CD4-positive, alpha-beta T cell treated with Interleukin-6 for 4 hours (primary cell): ENCODE results near the gene COL16A1.

Experiments
- DNase-seq: peaks from one replicate; pipeline ENCODE4 v3.0.0-alpha.2; 2020; ENCODE audit warnings: mixed read lengths

Gene COL16A1

DNA sequence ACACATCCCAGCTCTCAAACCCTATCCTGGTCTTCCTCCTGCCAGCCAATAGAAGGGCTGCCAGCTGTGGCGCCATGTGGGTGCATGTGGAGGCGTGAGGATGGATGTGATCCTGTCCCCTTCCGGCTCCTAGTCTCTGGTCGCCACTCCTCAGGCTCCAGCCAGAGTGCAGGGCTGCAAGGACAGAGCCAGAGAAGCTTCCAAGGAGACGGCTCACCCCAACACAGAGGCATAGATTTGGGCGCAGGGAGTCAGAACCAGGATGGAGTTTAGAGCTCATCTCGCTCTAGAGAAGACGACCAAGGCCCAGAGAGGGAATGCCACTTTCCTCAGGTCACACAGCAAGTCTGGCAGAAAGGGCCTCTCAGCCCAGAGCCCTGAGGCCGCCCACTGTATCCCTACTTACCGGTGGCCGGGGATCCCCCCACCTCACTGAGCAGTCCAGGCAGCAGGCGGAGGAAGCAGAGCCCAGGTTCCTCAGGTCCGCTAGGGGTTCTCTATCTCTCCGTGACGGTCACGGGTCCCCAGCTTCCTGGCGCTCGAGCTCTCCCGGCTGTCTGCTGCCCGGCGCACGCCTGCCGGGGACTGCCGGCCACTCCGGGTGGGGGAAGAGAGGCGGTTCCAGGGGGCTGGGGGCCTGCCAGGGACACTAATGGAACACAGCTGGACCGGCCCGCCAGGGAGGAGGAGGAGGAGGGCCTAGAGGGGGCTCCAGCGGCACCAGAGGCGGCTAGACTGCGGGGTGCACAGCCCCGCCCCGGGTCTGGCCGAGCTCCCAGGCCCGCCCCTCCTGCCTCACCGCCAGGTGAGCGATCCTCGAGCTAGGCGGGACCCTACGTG is at the start of gene COL16A1:
COL16A1 (minus strand) TSS at position 587 of the 840 bp plus-strand sequence. CDS start 1,824 bp downstream, outside the sequence.
- no peak for DNase-seq

DNA sequence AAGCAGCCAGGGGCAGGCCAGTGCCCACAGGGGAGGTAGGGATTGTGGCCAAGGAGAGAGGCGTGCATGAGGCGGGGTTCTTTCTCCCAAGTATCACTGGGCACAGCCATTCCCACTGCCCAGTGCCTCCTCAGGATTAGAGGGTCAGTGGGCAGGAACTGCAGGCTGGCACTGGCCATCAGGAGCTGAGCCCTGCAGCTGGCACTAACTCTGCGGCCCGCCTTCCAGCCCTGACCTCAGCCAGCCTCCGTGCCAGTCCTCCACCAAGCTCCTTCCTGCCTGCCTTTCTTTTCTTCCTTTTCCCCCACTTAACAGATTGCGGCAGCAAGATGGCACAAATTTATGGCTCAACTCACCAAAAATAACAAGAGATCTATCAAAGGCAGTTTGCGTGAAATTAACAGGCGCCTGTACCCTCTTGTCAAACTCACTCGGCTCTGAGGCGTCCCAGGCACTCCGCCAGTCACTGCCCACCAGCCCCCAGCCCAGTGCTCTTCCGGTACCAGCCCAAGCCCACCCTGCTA is 49.2 kb upstream of the COL16A1 start:
- DNase-seq = no peak

DNA sequence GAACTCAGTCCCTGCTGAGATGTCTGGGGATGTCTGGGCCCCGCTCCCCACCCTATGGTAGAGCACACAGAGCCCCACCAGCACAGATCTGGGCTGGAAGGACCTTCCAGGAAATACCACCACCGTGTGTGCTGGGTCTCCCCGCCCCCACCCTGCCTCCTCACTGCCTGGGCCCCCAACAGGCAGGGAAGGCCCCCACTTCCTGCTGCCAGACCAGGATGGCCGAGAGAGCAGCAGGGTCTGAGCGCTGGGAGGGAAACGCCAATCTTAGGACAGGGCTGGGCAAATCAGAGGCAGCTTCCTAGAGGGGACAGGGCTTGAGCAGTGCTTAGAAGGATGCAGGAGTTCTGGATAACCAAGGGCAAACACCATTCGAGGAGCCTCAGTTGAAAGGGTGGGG is 48.4 kb upstream of the COL16A1 start:
- DNase-seq = no peak

DNA sequence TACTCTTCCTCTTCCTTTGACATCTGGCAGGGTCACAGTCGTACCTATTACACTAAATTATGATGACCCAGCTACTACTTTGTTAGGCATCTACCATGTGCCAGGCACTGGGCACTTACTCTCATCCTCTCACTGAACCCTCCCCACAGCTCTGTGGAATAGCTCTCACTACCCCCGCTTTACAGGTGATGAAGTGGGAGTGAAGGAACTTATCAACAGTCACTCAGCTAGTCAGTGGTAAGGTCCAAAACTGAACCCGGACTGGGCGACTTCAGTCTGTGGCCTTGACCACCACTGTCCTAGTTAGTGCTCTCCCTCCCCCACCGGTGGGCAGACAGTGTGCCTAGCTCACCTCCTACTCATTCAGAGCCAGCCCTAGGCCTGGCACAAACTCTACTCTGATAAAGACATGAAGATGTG is 48.0 kb upstream of the COL16A1 start:
- DNase-seq = no peak

DNA sequence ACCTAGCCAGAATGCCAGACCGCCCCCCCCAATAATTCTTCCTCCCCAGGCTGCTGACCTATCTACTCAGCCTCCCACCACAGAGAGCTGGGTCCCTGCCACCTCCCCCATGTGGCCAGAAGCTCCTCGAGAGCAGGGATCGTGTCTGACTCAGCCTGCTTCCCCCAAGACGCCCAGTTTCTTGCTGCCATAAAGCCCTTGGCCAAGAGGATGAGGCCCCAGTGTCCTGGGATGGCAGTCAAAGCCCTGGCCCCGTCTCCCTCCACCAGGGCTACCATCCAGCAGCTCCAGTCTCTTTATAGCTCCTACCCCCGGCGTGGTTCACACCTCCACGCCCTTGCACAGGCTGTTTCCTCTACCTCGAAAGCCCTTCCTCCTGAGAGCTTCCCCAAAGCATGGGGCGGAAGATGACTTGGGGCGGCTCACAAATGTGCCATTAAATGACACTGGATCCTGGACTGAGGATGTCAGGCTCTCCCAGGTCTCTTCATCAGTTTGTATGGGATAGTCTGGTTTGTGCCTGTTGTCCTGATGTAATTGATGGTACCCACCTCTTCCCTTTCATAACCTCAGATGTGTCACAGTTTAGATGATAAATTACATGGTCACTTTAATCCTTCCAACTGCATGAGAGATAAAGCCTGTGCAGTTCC is 47.2 kb upstream of the COL16A1 start:
- peak; percentile 16 for DNase-seq

DNA sequence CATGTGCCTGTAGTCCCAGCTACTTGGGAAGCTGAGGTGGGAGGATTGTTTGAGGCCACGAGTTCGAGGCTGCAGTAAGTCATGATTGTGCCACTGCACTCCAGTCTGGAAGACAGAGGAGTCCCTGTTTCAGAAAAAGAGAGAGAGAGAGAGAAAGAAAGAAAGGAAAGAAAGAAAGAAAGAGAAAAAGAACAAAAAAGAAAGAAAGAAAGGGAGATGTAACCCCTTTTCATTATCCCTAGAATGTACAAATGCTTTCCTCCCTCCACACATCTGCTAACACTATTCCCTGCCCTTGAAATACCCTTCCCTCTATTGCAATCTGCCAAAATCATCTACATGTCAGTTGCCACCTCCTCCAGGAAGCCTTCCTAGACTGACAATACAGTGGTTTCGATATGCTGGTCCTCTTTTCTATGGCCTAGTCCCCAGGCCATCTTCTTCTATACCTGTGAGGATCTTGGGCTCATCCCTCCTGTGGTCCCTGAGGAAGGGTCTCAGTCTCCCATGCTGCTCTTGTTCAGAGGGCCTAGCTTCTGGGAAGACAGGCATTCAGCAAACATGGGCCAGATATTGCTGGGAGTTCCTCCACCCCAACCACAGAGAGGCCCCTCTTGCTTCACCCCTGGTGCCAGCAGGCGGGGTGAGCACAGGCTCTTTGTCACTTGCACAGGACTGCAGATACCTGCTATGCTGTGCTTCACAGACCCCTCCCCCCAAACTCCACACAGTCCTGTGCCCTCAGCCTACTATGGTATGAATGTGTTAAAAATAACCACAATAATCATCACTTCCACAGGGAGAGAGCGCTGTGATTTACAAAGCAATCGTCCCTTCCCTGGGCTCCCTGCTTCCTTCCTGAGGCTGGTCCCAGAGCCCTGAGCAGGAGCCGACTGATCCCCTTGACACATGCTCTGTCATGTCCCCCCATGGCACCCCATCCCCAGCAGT is 46.2 kb upstream of the COL16A1 start:
- DNase-seq = no peak

DNA sequence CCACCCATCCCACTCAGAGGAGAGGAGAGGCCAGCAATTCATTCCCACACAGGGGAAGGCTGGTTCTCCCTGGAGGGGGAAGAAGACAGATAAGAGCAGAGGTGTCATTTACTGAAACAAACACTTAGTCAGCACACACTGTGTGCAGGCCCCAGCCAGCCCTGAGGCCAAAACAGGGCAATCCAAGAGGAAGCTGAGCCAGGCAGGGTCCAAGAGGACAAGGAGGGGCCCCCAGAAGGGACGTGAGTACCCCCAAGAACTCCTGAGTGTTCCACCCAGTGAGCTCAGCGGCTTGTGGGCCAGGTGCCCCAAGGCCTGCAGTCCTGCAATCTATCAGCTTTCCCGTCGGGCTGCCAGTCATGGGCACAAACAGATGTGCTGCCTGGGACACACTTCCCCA is 44.5 kb upstream of the COL16A1 start:
- no peak for DNase-seq

DNA sequence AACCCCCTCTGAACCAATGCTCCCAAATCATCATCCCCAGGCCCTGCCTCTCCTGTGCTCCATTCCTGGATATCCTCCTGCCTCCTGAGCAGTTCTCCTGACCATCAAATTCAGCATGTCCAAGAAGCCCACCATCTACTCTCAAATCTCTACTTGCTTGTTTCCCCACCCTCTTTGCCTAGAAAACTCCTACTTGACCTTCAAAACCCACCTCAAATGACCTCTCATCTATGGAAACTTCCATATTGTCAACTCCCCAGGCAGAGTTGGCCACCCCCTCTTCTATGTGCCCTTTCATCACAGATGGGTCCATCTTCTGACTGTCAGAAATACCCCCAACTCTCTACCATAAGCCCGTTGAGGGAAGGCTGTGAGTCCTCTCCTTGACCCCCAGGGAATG is 43.5 kb upstream of the COL16A1 start:
- DNase-seq = no peak

DNA sequence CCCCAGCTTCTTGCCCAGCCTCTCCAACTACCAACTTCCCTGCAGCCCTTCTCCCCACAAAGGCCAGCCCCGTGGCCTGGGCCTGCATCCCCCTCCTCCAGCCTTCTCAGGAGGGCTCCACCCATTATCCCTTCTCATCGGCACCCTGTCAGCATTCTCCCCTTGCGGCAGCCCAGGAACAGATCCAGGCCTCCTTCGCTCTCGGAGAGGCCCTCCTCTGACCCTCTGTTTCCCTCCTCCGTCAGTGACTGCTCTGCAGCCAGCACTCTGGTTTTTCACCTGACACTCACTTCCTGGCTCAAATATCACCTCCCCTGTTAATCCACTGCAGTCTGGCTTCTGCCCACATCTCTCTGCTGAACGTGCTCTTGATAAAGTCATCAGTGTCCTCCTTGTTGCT is 42.9 kb upstream of the COL16A1 start:
- no peak for DNase-seq

DNA sequence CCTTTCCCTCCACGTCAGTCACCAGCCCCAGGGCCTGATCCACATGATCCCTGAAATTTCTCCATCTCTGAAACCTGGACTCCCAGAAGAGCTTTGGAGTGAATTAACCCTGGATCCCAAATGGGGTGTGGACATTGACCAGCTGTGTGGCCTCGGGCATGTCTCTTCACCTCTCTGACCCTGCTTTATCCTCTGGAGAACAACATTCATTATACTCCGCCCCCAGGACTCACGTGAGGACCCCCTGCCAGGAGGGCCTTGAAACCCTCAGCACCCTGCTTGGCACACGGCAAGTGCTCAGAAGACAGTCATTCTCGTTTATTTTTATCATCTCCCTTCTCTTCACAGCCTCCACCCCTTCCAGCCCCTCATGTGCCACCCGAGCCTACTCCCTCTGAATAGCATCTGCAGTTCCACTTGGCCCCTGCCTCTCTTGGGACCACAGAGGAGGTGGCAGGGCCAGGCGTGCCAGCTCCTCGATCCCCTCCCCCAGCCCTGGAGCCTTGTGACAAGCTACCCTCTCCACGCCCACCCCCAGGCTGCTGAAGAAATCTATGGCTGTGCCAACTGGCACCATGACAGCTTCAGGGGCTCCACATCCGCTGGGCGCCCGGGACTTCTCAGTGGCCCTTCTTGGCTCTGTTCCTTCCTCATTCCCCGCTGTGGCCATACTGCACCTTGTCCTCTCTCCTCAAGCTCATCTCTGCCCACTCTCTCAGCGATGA is 42.3 kb upstream of the COL16A1 start:
- DNase-seq = no peak

DNA sequence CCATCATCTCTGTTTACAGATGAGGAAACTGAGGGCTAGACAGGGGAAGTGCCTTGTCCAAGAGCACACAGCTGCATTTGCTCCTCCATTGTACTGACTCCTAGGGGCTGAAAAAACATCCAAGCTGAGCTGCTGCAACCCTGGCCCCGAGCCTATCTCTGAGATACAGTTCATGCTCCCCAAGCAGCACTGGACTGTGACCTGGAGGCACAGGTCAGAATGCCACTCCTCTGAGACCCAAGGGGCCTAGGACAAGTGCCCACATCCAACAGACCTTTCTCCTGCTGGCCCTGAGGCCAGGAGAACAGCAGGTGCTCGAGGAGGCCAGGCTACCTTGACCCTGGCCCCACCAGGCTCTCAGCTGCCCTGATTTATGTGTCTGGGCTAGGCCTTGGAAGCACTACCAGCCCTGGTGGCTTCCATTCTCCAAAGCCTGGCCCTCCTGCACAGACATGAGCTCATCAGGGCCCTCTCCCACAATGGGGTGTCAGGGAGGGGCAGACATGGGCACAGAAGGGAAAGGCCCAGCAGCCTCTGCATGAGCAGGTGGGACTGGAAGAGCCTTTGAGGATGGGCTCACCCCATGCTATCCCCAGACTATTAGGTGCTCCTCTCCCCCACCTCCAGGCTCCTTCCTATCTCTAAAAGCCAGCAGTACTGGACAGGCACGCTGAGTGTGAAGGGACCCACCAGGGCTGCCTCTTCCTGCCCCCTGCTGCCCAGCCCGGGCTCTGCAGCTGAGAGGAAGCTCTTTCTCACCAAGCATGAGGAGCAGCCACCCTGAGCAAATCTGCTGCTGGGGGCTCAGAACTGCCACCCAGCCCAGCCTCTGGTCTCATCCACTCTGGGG is 41.5 kb upstream of the COL16A1 start:
- peak; percentile 55 for DNase-seq

DNA sequence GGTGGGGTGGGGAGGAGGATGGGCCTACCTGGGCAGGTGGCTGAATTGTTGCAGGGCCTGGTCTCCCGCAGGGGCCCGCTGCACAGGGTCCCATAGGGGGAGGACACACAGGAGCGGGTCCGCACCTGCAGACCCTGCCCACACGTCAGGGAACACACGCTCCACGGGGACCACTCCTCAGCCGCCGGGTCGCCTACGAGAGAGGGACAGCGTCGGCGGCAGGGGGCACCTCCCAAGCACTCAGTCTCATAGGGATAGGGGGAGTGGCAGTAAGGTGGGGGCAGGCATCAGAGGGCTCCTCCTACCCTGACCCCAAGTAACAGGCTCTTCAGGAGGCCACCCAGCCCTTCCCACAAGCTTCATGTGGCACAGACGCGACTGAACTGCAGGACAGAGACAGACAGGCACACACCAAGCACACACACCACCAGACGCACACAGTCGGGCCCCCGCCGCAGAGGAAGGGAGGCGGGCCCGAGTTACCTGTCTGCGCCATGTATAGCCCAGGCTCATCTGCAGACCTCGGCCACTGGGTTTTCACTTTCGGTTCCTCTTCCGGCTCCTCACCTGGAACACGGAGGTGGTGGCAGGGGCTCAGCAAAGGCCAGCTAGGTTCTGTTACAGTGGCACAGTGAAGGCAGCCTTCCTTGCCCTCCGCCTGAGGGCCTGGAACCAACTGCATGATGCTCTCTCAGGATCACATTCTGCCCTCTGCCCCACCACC is 40.5 kb upstream of the COL16A1 start:
- DNase-seq = no peak

DNA sequence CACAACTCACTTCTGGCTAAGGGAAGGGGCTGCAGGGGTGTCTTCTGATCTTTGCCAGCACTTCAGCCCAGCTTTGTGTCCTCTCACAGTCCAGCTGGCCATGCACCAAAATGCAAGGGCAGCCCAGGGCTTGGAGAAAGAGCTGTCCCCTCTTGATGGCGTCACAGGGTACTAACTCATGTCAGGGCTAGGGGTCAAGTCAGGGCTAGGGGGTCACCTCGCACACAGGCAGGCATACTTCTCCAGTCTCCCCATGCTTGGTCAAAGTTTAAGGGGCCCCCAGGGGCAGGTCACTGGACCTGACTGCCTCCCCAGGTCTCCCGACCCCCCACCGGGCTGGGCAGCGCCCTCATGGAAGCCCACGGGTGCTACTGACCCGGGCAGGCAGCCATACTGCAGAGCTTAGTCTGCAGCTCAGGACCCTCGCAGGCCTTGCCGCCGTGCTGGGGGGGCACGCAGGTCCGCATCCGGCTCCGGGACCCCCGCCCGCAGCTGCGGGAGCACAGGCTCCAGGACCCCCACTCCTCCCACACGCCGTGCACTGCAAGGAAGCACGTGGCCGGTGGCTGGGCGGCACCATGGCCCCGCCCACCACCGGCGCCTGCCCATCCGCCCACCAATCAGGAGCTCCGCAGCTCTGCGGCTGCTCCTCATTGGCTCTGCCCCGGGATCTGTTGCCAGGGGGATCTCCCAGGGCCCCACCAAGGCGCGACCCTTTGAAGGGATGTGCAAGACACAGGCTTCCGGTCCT is 38.8 kb upstream of the COL16A1 start:
- DNase-seq = no peak

DNA sequence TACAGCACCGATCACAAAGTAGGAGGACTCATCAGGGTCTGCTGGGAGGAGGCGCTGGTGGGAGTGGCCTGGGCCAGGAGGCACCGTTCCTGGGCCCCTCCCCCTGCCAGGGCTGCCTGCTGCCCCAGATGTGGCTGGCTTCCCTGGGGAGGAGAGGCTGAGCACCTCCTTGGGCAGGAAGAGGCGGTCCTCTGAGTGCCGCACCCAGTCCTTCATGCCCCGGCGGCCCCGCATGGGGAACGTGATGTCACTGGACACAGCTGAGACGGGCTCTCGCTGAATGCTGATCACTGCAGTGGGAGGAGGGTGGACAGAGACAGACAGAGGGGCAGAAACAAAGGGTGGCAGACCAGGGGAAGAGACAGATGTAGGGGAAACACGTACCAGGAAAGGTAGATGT is 35.5 kb upstream of the COL16A1 start:
- DNase-seq = peak; percentile 71

DNA sequence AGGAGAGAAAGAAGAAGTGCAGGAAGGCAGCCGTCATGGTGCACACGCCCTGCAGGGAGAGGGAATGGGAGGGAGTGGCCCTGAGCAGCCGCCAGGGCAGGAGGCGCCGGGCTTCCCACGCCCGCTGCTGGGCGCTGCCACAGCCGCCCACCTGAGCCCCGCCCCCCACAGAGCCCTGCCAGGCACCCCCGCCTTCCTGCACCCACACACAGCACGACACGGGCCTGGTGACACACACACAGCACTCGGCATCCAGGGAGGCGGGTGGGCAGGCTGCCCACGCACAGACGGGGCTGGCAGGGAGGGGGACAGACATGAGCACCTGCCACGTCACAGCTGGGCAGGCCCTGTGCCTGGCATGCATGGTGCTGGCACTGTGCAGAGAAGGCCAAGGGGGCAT is 32.9 kb upstream of the COL16A1 start:
- DNase-seq = peak; percentile 41

DNA sequence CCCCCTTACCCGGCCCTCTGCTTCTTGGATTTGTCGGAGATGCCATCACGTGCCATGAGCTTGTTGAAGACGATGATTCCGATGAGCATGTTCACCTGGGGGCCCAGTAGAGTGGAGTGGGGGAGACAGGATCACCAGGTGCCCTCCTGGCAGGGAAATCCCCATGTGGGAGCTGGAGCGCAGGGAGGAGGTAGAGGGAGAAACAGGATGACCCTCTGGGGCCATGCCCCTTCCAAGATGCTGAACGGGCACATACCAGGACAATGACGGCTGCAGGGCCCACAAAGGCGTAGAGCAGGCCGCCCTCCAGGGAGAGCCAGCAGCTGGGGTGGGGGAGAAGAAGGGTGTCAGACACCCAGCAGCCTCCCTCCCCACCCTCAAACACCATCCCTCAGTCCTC is 31.8 kb upstream of the COL16A1 start:
- no peak for DNase-seq

DNA sequence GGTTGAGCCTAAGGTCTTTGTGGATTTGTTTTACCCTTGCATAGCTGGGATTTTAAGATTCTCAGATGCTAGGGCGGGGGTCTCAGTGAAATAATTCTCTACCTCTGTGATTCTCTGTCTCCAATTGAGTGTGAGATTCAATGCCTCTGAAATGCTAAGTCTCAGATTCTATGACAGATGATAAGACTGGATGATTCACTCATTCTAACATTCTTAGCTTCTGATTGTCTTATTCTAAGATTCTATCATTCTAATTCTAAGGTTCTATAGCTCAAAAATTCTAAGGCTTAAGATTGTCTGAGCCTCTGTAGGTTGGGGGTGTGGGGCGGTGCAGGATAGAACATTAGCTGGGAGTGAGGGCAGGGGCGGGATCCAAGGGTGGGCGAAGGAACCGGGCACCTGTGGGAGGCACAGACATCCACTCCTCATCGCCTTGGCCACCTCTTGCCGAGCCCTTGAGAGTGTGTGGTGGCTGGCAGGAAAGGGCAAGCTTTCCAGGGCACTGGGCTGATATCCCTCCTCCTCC is 30.8 kb upstream of the COL16A1 start:
- no peak for DNase-seq

DNA sequence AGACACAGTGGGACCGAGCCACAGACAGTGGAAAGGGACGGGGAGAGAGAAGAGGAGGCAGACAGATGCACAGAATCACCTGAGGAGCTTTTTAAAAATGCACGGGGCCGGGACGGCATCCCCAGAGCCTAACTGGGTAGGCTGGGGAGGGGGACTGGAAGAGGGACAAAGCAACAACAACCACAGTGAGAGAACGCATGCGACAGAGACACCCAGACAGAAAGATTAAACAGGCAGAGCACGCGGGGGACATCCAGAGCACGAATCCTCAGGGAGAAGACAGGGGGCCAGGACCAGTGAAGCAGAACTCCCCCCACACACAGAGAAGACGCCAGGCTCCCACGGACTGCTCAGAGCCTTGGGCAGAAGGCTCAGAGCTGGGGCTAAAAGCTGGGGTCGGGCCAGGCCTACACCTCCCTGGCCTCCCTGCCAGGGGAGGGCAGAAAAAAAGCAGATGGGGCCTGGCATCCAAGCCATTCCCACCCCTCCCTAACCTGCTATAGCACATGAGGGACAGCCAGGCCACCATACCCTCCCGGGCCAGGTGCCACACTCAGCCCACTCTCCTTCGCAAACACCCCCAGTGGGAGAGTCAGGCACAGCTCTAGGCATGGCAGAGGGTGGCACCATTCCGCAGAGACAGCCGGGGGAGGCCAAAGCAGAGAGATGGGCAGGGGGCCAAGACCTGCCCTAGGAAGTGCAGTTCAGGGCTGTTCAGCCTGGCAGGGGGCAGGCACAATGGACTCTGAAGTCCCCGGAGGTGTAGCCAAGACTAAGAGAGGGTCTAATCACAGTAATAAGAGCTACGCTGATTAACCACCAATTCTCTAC is 29.8 kb upstream of the COL16A1 start:
- no peak for DNase-seq
